Activated effector memory CD4-positive, alpha-beta T cell treated with anti-CD3 and anti-CD28 coated beads, Interleukin-2, amount 50 U/mL, for 16 hours (primary cell): ENCODE measurements around the gene TBCCD1.
"Not testable (repeated sequence)": the region's sequence is repeated elsewhere in the genome, so short reads cannot be mapped to it uniquely, and the experiment has no call there.

Experiments used
- DNase-seq: peaks from one replicate; pipeline ENCODE4 v3.0.0-alpha.2; 2020

Gene TBCCD1

DNA sequence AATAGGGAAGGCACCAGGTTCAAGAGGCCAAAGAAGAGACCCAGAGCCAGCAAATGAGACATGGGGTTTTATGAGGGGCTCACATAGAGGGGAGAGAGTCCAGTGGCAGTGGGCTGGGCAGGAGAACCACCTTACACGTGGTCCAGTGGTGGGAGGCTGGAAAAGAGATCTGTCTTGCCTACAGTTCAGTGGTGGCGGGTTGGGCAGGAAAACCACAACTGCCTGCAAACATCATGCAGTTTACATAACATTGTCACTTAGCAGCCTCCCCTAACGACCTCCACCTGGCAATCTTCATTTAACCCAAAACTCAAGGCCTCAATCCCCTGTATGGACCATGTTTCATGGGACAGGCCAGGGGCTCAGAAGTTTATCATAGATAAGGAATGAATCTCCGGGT, 52.0 kb downstream of the TBCCD1 start:
- DNase-seq, result peak; percentile 66

DNA sequence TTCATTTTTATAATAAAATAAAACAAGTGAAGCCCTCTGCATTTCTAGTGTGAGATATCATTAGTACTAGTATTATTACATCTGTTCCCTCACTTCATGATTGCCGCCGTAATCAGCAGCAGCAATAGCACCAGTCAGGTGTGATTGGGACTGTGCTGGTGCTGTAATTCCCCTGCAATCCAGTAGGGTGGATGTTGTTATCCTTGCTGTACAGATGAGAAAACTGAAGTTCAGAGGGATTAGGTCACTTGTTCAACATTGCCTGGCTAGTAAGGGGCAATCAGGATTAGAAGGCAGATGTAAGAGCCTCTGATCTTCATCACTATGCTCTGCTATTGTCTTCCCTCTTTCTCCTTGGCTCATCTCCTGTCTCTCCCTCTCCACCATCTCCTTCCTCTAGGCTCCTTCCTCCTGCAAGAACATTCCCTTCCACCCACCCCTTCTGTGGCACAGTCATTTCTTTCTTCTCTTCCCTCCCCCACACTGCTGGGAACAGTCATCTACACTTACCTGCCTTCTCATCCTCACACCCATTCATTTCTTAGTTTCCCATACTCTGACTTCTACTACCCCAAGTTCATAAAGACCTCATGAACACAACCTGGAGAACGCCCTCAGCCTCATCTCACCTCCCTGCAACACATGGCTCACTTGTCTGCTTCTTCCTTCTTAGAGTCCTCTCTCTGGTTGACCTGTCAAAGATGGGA, 52.7 kb downstream of the TBCCD1 start:
- no peak for DNase-seq

DNA sequence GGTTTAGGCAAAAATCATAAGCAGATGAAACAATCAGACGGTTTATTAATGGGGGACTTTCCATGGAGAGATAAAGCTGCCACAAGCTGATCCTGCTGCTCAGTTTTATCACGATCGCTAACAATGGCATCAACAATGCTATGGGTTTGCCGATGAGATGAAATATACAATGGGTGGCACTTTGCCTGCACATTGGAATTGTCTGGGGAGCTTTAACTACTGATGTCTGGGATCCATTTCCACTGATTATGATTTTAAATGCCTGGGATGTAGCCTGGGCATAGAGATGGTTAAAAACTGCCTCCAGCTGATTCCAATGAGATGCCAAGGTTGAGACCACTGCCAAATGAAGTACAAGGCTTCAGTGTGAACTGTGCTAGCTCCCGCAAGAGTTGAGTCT, 53.8 kb downstream of the TBCCD1 start:
- no peak for DNase-seq

DNA sequence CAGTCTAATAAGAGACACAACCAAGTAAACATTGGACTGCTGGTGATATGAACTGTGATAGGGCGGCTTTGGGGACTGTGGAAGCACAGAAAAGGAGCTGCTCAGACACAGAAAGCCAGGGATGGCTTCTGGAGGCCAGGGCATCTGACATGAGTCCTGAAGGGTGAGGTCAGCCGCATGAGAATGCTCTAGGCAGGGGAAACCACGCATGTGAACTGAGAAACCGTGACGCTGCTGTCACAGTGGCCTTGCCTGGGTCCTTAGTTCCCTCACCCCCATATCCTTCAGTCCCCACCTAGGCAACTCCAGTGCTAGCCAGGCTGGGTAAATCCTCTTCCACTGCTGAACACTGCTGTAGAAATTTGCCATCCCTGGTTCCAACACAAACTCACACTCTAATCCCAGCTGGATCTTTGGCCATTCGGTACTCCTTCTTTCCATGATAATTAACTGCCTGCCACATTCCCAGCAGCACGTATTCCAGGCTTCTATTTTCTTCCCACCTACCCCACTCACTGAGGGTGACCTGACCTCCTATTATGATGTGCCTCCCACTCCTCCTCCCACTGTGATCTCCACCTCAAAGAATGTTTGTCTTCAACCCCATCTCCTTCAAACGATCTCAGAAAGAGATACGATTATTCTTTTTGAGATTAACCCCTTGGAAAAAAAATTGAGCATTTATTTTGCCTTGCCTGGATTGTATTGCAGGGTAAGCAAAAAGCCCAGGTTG, 54.4 kb downstream of the TBCCD1 start:
- no peak for DNase-seq

DNA sequence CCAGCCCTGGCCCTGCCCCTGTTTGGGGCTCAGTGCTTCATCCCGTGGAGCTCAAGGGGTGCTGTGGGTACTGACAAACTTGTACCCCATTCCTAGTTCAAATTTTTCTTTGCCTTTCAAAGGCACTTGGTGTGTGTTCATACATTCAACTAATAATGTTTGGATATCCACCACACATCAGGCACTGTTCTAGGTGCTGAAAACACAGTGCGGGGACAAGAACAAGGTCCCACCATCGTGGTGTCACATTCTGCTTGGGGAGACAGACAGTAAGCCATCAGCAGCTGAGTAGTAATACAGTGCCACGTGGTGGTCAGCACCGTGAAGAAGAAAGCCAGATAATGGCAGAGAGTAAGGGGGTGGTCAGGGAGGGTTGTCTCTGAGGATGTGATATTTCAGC, 55.4 kb downstream of the TBCCD1 start:
- DNase-seq, result no peak

DNA sequence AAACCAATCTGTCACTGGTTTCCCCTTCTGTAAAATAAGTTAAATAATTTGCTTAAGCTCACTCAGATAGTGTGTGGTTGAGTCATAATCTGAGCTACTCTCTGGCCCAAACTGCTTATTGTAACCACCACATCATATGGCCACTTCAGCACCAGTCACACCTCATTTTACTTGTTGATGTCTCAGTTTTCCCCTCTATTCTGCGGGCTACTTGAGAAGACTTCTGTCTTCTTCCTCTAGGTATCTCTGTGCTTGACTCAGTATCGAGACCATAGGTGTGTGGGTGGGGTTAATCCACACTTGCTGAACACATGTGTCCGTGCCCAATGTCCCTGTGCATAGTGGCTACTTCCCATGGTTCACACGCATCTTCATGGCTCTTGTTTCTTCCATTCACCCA, 55.9 kb downstream of the TBCCD1 start:
- DNase-seq, result no peak

DNA sequence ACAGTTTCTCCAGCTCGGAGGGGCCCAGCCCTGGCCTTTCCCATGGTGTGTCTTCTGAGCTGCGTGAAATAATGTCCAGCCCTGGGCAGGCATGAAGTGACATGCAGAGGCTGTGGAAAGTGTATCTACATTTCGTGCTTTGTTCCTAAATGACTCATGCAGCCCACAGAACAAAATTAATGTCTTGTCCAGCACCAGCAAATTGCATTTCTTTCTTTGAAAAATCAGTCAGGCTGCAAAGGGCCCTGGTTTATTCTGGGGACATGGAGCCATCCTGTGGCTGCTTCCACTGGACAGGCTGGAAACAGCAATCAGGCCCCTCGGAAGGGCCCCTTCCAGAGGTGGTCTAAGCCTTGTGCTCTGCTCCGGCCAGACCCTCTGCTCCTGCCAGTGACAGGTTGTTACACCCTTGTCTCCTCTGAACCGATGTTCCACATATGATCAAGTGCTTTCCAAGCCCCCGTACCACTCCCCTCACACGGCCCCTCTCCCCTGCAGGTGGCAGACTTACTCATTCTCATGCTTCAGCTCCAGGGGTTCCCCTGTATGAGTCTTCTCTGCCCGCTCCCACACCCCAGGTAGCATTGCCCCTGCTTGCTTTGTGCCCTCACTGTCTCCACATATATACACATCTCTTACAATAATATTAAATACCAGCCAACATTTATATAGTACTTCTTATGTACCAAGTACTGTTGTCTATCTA, 56.6 kb downstream of the TBCCD1 start:
- no peak for DNase-seq

DNA sequence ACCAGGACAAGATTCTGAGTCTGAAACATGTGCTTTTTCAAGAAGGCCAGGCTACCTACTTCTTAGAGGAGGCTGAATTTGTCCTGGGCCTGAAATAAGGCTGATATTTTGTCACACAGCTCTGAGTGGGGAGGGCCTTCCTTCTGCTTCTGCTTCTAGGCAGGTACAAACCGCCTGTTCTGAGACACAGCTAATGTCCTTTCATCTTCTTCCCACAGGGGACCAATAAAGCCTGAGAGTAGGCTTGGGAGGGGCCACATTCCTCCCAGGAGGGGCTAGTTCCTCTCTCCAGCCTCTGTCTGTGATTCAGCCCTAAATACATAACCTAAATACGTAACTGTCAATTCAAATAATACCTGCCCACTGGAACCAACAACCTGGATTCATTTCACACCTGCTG, 57.7 kb downstream of the TBCCD1 start:
- no peak for DNase-seq

DNA sequence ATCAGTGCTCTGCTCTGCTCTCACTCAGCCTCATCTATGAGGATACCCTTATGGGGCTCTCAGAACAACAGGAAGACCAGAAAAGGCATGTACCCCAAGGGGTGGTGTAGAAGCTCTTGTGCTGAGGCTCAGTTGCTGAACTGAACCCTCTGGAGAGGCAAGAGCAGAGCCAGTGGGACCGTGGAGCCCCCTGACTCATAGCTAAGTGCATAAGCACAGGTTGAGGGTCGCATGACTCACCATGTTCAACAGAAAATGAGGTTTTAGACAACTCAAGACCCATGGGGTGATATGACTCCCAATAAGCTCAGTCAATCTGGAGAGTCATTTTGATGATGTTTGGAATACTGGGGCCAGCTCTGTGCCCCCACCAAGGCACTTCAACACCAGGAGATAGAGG, 60.3 kb downstream of the TBCCD1 start:
- DNase-seq, result no peak

DNA sequence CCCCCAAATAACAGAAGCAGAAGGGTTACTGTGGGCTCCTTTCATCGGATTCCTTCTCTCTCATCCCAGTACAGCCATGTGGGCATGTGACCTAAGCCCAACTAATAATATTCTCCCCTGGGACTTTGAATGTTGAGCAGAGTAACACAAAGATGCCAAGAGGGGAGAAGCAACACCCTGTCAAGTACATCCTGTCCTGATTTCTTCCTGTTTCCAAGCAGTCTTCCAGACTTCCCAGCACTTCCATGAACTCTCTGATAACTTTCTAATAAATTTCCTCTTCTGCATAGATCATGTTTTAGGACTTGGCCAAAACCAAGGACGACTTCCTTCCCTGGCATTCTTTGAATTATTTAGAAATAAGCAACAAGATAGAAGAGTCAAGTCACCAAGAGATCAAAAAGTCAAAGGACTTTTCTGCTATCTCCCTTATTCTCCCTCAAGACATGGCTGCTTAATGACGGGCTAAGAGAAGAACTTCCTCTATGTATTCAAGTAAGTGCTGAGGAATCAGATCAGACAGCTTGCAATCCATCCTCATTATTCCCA, 60.9 kb downstream of the TBCCD1 start:
- DNase-seq, result no peak

DNA sequence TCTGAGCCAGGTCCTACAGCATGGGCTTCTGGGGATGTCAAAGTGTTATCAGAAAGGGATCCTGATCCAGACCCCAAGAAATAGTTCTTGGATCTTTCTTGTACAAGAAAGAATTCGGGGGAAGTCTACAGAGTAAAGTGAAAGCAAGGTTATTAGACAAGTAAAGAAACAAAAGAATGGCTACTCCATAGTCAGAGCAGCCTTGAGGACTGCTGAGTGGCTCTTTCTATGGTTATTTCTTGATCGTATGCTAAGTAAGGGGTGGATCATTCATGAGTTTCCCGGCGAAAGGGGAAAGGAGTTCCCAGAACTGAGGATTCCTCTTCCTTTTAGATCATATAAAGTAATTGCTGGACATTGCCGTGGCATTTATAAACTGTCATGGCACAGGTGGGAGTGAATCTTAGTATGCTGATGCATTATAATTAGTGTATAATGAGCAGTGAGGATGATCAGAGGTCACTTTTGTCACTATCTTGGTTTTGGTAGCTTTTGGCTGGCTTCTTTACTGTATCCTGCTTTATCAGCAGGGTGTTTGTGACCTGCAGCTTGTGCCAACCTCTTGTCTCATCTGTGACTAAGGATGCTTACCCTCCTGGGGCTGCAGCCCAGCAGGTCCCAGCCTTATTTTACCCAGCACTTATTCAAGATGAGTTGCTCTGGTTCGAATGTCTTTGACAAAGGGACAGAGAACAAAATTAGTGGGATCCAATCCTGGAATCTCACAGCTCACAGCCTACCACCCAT, 64.0 kb downstream of the TBCCD1 start:
- no peak for DNase-seq

DNA sequence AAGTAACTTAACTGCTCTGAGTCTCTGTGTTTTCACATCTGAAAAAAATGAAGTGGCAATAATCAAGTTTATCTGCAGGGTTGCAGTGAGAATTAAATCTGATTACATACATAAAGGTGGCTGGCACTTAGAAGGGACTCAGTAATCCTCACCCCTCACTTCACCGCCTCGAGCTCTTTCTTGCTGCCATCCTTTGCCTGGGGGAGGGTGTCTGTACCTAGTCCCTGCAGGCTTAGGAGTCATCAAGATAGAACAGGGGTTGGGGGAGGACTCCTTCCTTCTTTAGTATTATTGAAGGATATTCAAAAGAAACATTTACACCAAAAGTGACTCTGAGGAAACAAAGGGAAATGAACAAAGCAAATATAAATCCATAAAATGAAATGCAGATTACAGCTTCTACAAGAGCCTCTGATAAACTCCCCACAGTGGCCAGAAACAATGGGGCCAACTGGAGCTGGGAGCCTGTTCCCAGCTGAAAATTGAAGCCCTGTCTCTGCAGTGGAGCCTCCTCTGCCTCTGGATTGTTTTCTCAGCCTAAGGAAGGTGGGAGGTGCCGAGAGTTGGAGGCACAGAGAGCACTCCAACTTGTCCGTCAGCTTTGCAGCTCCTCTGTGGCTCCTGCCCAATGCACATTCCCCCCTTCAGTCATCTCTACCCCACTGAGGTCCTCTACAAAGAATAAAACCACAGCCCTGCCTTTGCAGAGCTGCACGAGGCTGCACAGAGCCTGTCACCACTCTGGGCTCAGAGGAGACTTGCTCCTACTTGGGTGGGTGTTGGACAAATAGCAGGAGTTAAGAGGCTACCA, 64.8 kb downstream of the TBCCD1 start:
- no peak for DNase-seq

DNA sequence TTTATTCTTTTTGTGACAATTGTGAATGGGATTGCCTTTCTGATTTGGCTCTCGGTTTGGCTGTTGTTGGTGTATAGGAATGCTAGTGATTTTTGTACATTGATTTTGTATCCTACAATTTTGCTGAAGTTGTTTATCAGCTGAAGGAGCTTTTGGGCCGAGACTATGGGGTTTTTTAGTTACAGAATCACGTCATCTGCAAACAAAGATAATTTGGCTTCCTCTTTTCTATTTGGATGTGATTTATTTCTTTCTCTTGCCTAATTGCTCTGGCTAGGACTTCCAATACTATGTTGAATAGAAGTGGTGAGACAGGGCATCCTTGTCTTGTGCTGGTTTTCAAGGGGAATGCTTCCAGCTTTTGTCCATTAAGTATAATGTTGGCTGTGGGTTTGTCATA, 67.2 kb downstream of the TBCCD1 start:
- DNase-seq, result not testable (repeated sequence)

DNA sequence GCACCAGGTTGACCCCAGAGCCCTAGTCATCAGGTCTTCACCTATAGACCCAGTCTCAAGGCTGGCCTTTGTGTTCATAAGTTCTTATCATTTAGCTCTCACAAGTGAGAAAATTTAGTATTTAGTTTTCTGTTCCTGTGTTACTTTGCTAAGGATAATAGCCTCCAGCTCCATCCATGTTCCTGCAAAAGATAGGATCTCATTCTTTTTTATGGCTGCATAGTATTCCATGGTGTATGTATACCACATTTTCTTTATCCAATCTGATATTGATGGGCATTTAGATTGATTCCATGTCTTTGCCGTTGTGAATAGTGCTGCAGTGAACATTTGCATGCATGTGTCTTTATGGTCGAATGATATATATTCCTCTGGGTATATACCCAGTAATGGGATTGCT, 69.1 kb downstream of the TBCCD1 start:
- DNase-seq, result not testable (repeated sequence)

DNA sequence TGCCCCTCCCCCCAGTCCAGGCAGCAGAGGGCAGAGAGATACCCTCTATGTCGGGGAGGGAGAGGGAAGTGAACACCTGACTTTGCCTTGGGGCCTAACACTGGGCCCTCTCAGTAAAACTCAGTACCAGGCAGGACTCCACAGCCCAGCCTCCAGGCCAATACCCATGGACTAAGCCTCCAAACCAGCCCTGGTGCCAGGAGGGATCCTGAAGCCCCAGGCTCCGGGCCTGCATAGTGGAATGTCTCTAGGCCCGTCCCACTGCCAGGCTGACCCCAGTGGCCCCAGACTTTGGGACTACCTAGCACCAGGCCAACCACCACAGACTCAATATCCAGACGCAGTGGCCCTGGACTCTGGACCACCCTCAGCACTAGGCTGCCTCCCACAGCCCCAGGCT, 69.5 kb downstream of the TBCCD1 start:
- DNase-seq, result no peak

DNA sequence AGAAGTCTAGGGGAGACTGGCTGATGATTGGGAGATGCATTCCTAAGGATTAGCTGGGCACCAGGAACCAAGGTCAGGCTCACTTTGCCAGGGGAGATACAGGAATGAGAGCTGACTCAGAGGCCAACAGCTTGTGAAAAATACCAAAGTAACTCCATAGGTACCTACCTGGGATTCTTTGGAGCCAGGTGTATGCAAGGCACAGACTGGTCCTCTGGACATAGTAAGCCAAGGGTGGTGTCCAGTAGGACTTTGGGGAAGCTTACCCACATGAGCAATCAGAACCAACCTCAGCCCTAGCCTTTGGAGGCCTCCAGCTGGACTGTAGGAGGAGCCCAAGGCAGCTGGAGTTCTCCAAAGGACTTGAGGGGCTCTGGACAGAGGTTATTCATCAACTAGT, 70.5 kb downstream of the TBCCD1 start:
- DNase-seq, result no peak
